BE2C (cell line): ENCODE results near the gene SPON2.
A peak's percentile ranks its signal among the peaks of the same experiment; 100 is the strongest.

Experiments used
- DNase-seq: peaks from one replicate; pipeline ENCODE4 v3.0.0-alpha.2; 2020
- H3K27me3 ChIP-seq: fragments of 250-450 bp; sonication (Bioruptor Pico); 2 replicates; pipeline ENCODE4 v1.5.1; 2020; ENCODE audit warnings: mild to moderate bottlenecking
- H3K36me3 ChIP-seq: fragments of 250-450 bp; sonication (Bioruptor Pico); 2 replicates; pipeline ENCODE4 v1.5.1; 2020; ENCODE audit warnings: mild to moderate bottlenecking
- H3K4me1 ChIP-seq: fragments of 250-450 bp; sonication (Bioruptor Pico); 2 replicates; pipeline ENCODE4 v1.5.1; 2020
- H3K4me3 ChIP-seq: 2 replicates; pipeline ENCODE4 v1.5.1; 2011; ENCODE audit warnings: low read depth, low read length
- H3K9me3 ChIP-seq: fragments of 250-450 bp; sonication (Bioruptor Pico); 2 replicates; pipeline ENCODE4 v1.5.1; 2020
- TF ChIP-seq, protein P1 (sequence below): IDR thresholded peaks from 2 replicates; pipeline ENCODE4 v1.5.1; 2012; ENCODE audit warnings: mild to moderate bottlenecking, low read depth, low read length

SPON2 gene

DNA sequence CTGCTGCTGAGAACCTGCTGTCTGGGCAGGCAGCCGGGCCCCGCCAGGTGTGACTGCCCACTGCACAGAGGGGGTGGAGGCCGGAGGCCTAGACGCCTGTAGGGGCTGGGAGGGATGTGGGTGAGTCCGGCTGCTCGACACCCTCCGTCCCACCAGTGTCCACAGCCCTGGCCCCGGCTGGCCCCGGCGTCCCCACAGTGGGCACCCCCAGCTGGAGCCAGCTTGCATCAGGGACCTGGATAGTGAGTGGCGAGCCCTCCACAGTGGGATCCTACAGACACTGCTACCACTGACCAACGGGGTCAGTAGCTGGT, 34.7 kb upstream of the SPON2 start:
- Histone ChIP-seq H3K4me3 (no peak overlapping the region), H3K27me3 (no peaks in the 10 kb centered on the region), H3K36me3 (peaks cover 6% of the 10 kb centered on the region), H3K9me3 (no peaks in the 10 kb centered on the region), H3K4me1 (peaks cover 5% of the 10 kb centered on the region; the same call in 1 of the 2 replicates)
- peak; percentile 6 for DNase-seq
- TF ChIP-seq, protein P1, sequence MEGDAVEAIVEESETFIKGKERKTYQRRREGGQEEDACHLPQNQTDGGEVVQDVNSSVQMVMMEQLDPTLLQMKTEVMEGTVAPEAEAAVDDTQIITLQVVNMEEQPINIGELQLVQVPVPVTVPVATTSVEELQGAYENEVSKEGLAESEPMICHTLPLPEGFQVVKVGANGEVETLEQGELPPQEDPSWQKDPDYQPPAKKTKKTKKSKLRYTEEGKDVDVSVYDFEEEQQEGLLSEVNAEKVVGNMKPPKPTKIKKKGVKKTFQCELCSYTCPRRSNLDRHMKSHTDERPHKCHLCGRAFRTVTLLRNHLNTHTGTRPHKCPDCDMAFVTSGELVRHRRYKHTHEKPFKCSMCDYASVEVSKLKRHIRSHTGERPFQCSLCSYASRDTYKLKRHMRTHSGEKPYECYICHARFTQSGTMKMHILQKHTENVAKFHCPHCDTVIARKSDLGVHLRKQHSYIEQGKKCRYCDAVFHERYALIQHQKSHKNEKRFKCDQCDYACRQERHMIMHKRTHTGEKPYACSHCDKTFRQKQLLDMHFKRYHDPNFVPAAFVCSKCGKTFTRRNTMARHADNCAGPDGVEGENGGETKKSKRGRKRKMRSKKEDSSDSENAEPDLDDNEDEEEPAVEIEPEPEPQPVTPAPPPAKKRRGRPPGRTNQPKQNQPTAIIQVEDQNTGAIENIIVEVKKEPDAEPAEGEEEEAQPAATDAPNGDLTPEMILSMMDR: no peak

GRCh38 chr4:1206299-1207156, 34.1 kb upstream of the SPON2 start:
- Histone ChIP-seq H3K4me3 (no peak overlapping the region), H3K36me3 (peaks cover 6% of the 10 kb centered on the region), H3K27me3 (no peaks in the 10 kb centered on the region), H3K9me3 (no peaks in the 10 kb centered on the region), H3K4me1 (peaks cover 5% of the 10 kb centered on the region; the same call in 1 of the 2 replicates)
- TF ChIP-seq, protein P1: no peak
- no peak for DNase-seq

DNA sequence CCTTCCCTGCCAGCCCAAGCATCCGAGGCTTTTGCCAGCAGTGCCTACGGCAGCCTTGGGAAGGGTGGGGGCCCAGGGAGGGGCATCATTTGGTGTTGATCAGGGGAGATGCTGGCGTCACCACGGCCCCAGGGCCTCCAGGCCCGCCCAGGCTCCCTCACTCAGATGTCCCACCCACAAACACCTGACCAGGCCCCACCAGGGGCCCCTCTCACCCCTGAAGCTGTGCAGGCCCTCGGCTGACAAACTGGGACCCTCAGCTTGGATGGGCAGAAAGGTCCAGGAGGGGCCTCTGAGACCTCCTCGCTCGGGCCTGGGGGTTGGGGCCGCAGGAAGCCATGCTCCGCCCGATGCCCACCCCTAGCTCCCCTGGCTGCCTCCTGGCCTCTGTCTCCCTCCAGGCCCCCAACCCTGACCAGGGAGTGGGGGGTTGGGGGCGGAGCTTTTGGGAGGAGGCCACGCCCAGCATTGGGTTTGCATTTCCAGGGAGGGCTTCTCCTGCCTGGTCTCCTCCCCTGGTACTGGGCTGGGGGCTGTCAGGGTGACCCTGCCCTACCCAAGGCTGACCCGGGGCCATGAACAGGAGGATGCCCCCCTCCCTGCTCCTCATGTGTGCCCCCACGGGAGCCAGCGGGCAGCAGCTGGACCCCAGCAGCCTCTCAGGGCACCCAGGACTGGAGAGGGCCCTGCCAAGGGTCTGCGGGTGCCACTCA, 33.4 kb upstream of the SPON2 start:
- TF ChIP-seq, protein P1: no peak
- H3K27me3 ChIP-seq: no peaks in the 10 kb centered on the region
- peaks cover 5% of the 10 kb centered on the region; the same call in 1 of the 2 replicates for H3K4me1 ChIP-seq
- no peaks in the 10 kb centered on the region for H3K9me3 ChIP-seq
- H3K36me3 ChIP-seq: no peaks in the 10 kb centered on the region; the same call in 1 of the 2 replicates
- H3K4me3 ChIP-seq: no peak overlapping the region
- DNase-seq: peak; percentile 10

DNA sequence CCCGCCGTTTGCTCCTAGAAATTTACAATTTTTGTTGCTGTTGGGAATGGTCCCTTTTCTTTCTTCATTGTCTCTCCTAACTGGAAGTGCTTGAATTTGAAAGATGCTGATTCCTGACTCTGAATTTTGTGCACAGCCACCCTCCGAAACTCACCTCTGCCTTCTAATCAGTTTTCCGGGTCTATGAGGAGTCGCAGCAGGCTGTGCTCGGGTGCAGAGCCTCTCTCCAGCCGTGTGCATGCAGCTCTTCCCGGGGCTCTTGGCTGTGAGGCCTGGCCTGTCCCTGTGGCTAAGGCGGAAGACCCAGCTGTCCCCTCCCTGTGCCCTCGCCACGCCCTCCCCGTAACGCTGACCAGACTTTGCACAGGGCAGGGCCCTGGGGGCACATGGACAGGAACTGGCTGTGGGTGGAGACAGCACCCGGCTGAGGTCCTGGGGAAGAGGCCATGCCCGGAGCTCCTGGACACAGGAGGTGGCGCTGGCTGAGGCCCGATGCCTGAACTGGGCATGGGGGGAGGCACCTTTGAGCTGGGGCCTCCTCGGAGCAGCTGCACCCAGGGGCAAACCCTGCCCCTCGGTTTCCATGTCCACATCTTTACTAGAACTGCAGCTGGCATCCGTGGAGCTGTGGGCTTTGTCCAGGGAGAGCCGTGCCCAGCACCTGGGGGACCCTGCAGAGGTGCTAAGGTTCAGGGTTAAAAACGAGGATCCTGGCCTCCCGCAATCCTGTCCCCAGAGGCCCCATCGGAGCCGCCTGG, 32.6 kb upstream of the SPON2 start:
- Histone ChIP-seq H3K36me3 (no peaks in the 10 kb centered on the region), H3K4me3 (no peak overlapping the region), H3K27me3 (no peaks in the 10 kb centered on the region), H3K9me3 (no peaks in the 10 kb centered on the region), H3K4me1 (peaks cover 4% of the 10 kb centered on the region; the same call in 1 of the 2 replicates)
- peak; percentile 15 for DNase-seq
- TF ChIP-seq, protein P1: no peak

- Histone ChIP-seq H3K4me1 (no peaks in the 10 kb centered on the region), H3K4me3 (no peak overlapping the region), H3K36me3 (no peaks in the 10 kb centered on the region), H3K9me3 (no peaks in the 10 kb centered on the region), H3K27me3 (no peaks in the 10 kb centered on the region)
- TF ChIP-seq, protein P1: no peak
- no peak for DNase-seq
Measured at GRCh38 chr4:1204286-1204827, 32.0 kb upstream of the SPON2 start.
